Heart left ventricle (tissue), 16 donors: Measurements from ENCODE around the gene RNF32. TPM values are rescaled to one million over a fixed set of nuclear protein-coding genes. Genes with fewer than 3 reads are reported as not detected.
"Not testable (repeated sequence)": the region's sequence is repeated elsewhere in the genome, so short reads cannot be mapped to it uniquely, and the experiment has no call there.

ENCODE experiments used
- ATAC-seq, 4 donors: fragments of 200-7000 bp; cut with Tn5 transposase; one replicate each; pipeline ENCODE4 v1.9.1; 2020 to 2022; ENCODE audit warnings: moderate library complexity in 4 of 4, mild to moderate bottlenecking in 3 of 4, moderate number of reproducible peaks in 1 of 4
- DNase-seq, 5 donors: peaks; one replicate each; pipeline ENCODE4 v3.0.0-alpha.2; 2020
- H3K27ac ChIP-seq, 12 donors: fragments of 200-600 bp; sonication (generic) in 4 of 12; one replicate each; pipeline versions ENCODE4 v1.5.0 to v1.8.0; 2016 to 2022; ENCODE audit warnings: mild to moderate bottlenecking in 2 of 12
- H3K27me3 ChIP-seq, 9 donors: fragments of 200-600 bp; sonication (generic) in 2 of 9; one replicate each; pipeline versions ENCODE4 v1.5.1 to v1.8.0; 2016 to 2022; ENCODE audit warnings: mild to moderate bottlenecking in 3 of 9
- H3K36me3 ChIP-seq, 9 donors: fragments of 200-600 bp; sonication (generic) in 2 of 9; one replicate each; pipeline versions ENCODE4 v1.5.0 to v1.8.0; 2018 to 2022; ENCODE audit warnings: mild to moderate bottlenecking in 2 of 9
- H3K4me1 ChIP-seq, 12 donors: fragments of 200-600 bp; sonication (generic) in 4 of 12; one replicate each; pipeline versions ENCODE4 v1.5.0 to v1.8.0; 2016 to 2022; ENCODE audit warnings: mild to moderate bottlenecking in 3 of 12
- H3K4me3 ChIP-seq, 12 donors: fragments of 200-600 bp; sonication (generic) in 4 of 12; one replicate each; pipeline versions ENCODE4 v1.5.0 to v1.8.0; 2017 to 2022; ENCODE audit warnings: mild to moderate bottlenecking in 9 of 12, moderate library complexity in 4 of 12
- H3K9me3 ChIP-seq, 12 donors: fragments of 200-600 bp; sonication (generic) in 4 of 12; one replicate each; pipeline versions ENCODE4 v1.5.0 to v1.8.0; 2016 to 2022; ENCODE audit warnings: mild to moderate bottlenecking in 1 of 12
- CTCF ChIP-seq, 12 donors: fragments of 200-600 bp; sonication (generic) in 4 of 12; IDR thresholded peaks; one replicate each; pipeline versions ENCODE4 v1.5.0 to v1.8.0; 2018 to 2022; ENCODE audit warnings: antibody characterized with exemption in 12 of 12, mild to moderate bottlenecking in 5 of 12
- POLR2A ChIP-seq, 2 donors: fragments of 450-650 bp; IDR thresholded peaks; one replicate each; pipeline ENCODE4 v1.6.1; 2017; ENCODE audit warnings: antibody characterized with exemption in 2 of 2, mild to moderate bottlenecking in 2 of 2, moderate library complexity in 2 of 2
- WGBS, 4 donors: extraction: QIAGEN DNeasy Blood & Tissue Kit in 2 of 4; methylation state at CpG; one replicate each; pipeline versions ENCODE4 v1.1.5 to v1.1.7; 2013 to 2018; 5-methylcytosine and 5-hydroxymethylcytosine counted together
- intact Hi-C, 10 donors: fragments of 100-400 bp; cut with DNase I; formaldehyde crosslinking; loops; one replicate each; pipeline versions ENCODE4 v1.11.1 to v1.14.2; 2022
- polyA plus RNA-seq, 2 donors: library from polyadenylated mRNA; stranded (reverse); fragments of 200-250 nt; gene quantifications; one replicate each; pipeline ENCODE4 v1.2.3, GENCODE V29; 2013
- total RNA-seq, 9 donors: library from RNA; depleted of rRNA in 2 of 9; stranded (reverse); fragments of >200 nt in 2 of 9; fragmentation: NEBNext Ultra II Directional in 3 of 9; extraction: Animal tissue kit (Norgen Biotek cat#: 25700) in 3 of 9; gene quantifications; one replicate each; pipeline versions ENCODE4 v1.1.0 to v1.2.4, GENCODE V29; 2016 to 2023
- donor health status: ischemic (EF 13 %, LVEDD 7.1; RV severe dilation, severe dysfunction).
- donor health status: healthy with polysubstance abuse.
- donor health status: DM: no; HTN: yes; CAD: no.
- donor health status: DM: no; HTN: no; CAD: no.
- donor health status: ischemic (EF 25% LVEDD 6.9; RV normal size, moderate dysfunction).
- donor health status: ischemic (EF 25% LVEDD 5.7; RV mildly dilated, moderate dysfunction).
- donor health status: healthy.
- donor health status: DM: yes; HTN: yes; CAD: no.
- donor health status: ischemic (EF 35%, LVEDD 5.7; RV mildly dilated, moderate dysfunction).
- donor health status: nonischemic (EF 11% LVEDD 7.7; RV severe dilation, severe dysfunction).
- donor health status: DM: yes; HTN: yes; CAD: no.
- donor health status: PGD.
- donor health status: ischemic (EF 29% LVEDD 5.4; RV normal size, mild dysfunction).
- donor health status: nonischemic (EF 23%, LVEDD 6.1; RV moderate dilation, normal function).

The RNF32 gene
- total and polyA plus RNA-seq, 11 donors: 0.19 to 0.75 (median 0.33) TPM; not detected in 4

- peaks cover 0 to 6% (median 0%) of the 10 kb centered on the region in 9 donors for H3K36me3 ChIP-seq
- peaks cover 0 to 29% (median 7%) of the 10 kb centered on the region in 12 donors for H3K9me3 ChIP-seq
- no peaks in the 10 kb centered on the region for H3K27me3 ChIP-seq
- H3K4me3 ChIP-seq: no peak overlapping the region
- no peak for TF ChIP-seq CTCF (IDR thresholded peaks at IDR 0.05)
- TF ChIP-seq POLR2A (IDR thresholded peaks at IDR 0.05): no peak
- ATAC-seq: no peak
- 91 to 98% (median 97%) methylated on average over 3 of the region's 3 CpGs for WGBS, 4 donors
- intact Hi-C loops: no loop called here
- H3K27ac ChIP-seq: no peak overlapping the region
- H3K4me1 ChIP-seq: no peaks in the 10 kb centered on the region
- DNase-seq: no peak
Measured at GRCh38 chr7:156693627-156694026, 53.1 kb downstream of the RNF32 start.

GRCh38 chr7:156697283-156697682 is 56.7 kb downstream of the RNF32 start:
- H3K9me3 ChIP-seq: peaks cover 0 to 36% (median 7%) of the 10 kb centered on the region in 12 donors
- H3K4me1 ChIP-seq, H3K27me3 ChIP-seq, H3K4me3 ChIP-seq, ATAC-seq, H3K36me3 ChIP-seq, intact Hi-C loops, DNase-seq, H3K27ac ChIP-seq: not testable (repeated sequence)
- WGBS, 4 donors: 95 to 98% (median 96%) methylated on average over 9 of the region's 9 CpGs

- ATAC-seq, H3K4me3 ChIP-seq, H3K27ac ChIP-seq, DNase-seq, intact Hi-C loops, H3K36me3 ChIP-seq, H3K27me3 ChIP-seq, H3K4me1 ChIP-seq: not testable (repeated sequence)
- peaks cover 0 to 32% (median 7%) of the 10 kb centered on the region in 12 donors for H3K9me3 ChIP-seq
- WGBS, 4 donors: 95 to 99% (median 98%) methylated on average over 4 of the region's 4 CpGs
Measured at GRCh38 chr7:156698512-156698911, 57.9 kb downstream of the RNF32 start.

GRCh38 chr7:156701787-156702186 is 61.2 kb downstream of the RNF32 start:
- H3K27ac ChIP-seq, H3K4me3 ChIP-seq, H3K36me3 ChIP-seq, ATAC-seq, H3K27me3 ChIP-seq, DNase-seq, intact Hi-C loops: not testable (repeated sequence)
- peaks cover 0 to 13% (median 0%) of the 10 kb centered on the region in 12 donors for H3K4me1 ChIP-seq
- peaks cover 0 to 27% (median 8%) of the 10 kb centered on the region in 12 donors for H3K9me3 ChIP-seq
- 92 to 100% (median 94%) methylated on average over 1 of the region's 1 CpG for WGBS, 4 donors

GRCh38 chr7:156702399-156702798 is 61.8 kb downstream of the RNF32 start:
- H3K27me3 ChIP-seq: no peaks in the 10 kb centered on the region
- H3K27ac ChIP-seq: no peak overlapping the region
- DNase-seq: no peak
- H3K4me1 ChIP-seq: peaks cover 0 to 13% (median 0%) of the 10 kb centered on the region in 12 donors
- peaks cover 0 to 27% (median 4%) of the 10 kb centered on the region in 12 donors for H3K9me3 ChIP-seq
- H3K4me3 ChIP-seq: no peak overlapping the region
- TF ChIP-seq CTCF (IDR thresholded peaks at IDR 0.05) (no peak), POLR2A (IDR thresholded peaks at IDR 0.05) (no peak)
- intact Hi-C loops: no loop called here
- no peak for ATAC-seq
- peaks cover 0 to 2% (median 0%) of the 10 kb centered on the region in 9 donors for H3K36me3 ChIP-seq

GRCh38 chr7:156703209-156703608 is 62.6 kb downstream of the RNF32 start:
- Histone ChIP-seq H3K36me3 (peaks cover 0 to 2% (median 0%) of the 10 kb centered on the region in 9 donors), H3K4me1 (peaks cover 0 to 13% (median 0%) of the 10 kb centered on the region in 12 donors), H3K27ac (no peak overlapping the region), H3K4me3 (no peak overlapping the region), H3K9me3 (peaks cover 0 to 28% (median 3%) of the 10 kb centered on the region in 12 donors), H3K27me3 (no peaks in the 10 kb centered on the region)
- intact Hi-C loops: no loop called here
- ATAC-seq: peak in 3 of 4 donors; percentile 22 to 54 (median 47)
- TF ChIP-seq POLR2A (IDR thresholded peaks at IDR 0.05): no peak
- TF ChIP-seq CTCF (IDR thresholded peaks at IDR 0.05): no peak
- DNase-seq: no peak
- 79 to 91% (median 85%) methylated on average over 3 to 4 of the region's 4 CpGs for WGBS, 4 donors
